Activated CD8-positive, alpha-beta memory T cell treated with anti-CD3 and anti-CD28 coated beads, Interleukin-2, amount 10 ng/mL, durations not matched to agents 7 days and 5 days (primary cell): ENCODE measurements around the gene TH. TPM values are rescaled to one million over a fixed set of nuclear protein-coding genes. Genes with fewer than 3 reads are reported as not detected.

ENCODE experiments used
- microRNA-seq: library from miRNA; unstranded; fragments of <30 nt; microRNA quantifications from one replicate; pipeline ENCODE4 v1.2.0, GENCODE V29; 2022
- total RNA-seq, 2 experiments: library from RNA; stranded (reverse); gene quantifications; one replicate each; pipeline ENCODE4 v1.2.3, GENCODE V29; 2021

The TH gene
- total RNA-seq, 2 experiments from 2014 or later: not detected

Small RNA genes lying within 50 kb of the gene (microRNA-seq; reads per million reads assigned to microRNA genes)
- not detected for gene MIR4686
- 4.3 reads per million, percentile 5 among the genes with 10 or more reads in this experiment for gene MIR483

Other genes with a start within 250 kb of the TH start
- gene MRPL23, start 224.5 kb downstream of the TH start, total RNA-seq: 100 to 1,000 TPM; 109 to 114 TPM
- gene H19, start 174.0 kb downstream of the TH start, total RNA-seq: not detected
- gene IGF2, start 32.4 kb downstream of the TH start, total RNA-seq: under 1 TPM in 1 of 2 experiments, not detected in 1; 0.91 TPM
- gene INS, start 10.6 kb downstream of the TH start, total RNA-seq: not detected
- gene ASCL2, start 98.8 kb upstream of the TH start, total RNA-seq: under 1 TPM; 0.12 to 0.15 TPM
- gene C11orf21, start 130.1 kb upstream of the TH start, total RNA-seq: 10 to 100 TPM; 28.3 to 49.2 TPM
- 10 to 100 TPM; 20.5 to 41.4 TPM for gene TSPAN32, start 130.2 kb upstream of the TH start, total RNA-seq
- gene CD81, start 205.5 kb upstream of the TH start, total RNA-seq: 100 to 1,000 TPM; 162 to 192 TPM
- gene TSSC4, start 228.9 kb upstream of the TH start, total RNA-seq: 10 to 100 TPM; 48.4 to 52.1 TPM